ENCODE data around the gene CEACAM8.

GRCh38 chr19:42619271-42619670 lies 24.5 kb upstream of the CEACAM8 start:
- TF ChIP-seq CTCF (IDR thresholded peaks at IDR 0.05 in 8 of 11, conservative IDR thresholded peaks at IDR 0.05 in 3 of 11) (no peak), POLR2AphosphoS5 (IDR thresholded peaks at IDR 0.05) (no peak)

Data from spleen (tissue), 7 donors.